Heart left ventricle (tissue), 16 donors: ENCODE data around the gene TERT. TPM values are rescaled to one million over a fixed set of nuclear protein-coding genes. Genes with fewer than 3 reads are reported as not detected.

Source experiments
- ATAC-seq, 4 donors: fragments of 200-7000 bp; cut with Tn5 transposase; one replicate each; pipeline ENCODE4 v1.9.1; 2020 to 2022; ENCODE audit warnings: moderate library complexity in 4 of 4, mild to moderate bottlenecking in 3 of 4, moderate number of reproducible peaks in 1 of 4
- DNase-seq, 5 donors: peaks; one replicate each; pipeline ENCODE4 v3.0.0-alpha.2; 2020
- H3K27ac ChIP-seq, 12 donors: fragments of 200-600 bp; sonication (generic) in 4 of 12; one replicate each; pipeline versions ENCODE4 v1.5.0 to v1.8.0; 2016 to 2022; ENCODE audit warnings: mild to moderate bottlenecking in 2 of 12
- H3K27me3 ChIP-seq, 9 donors: fragments of 200-600 bp; sonication (generic) in 2 of 9; one replicate each; pipeline versions ENCODE4 v1.5.1 to v1.8.0; 2016 to 2022; ENCODE audit warnings: mild to moderate bottlenecking in 3 of 9
- H3K36me3 ChIP-seq, 9 donors: fragments of 200-600 bp; sonication (generic) in 2 of 9; one replicate each; pipeline versions ENCODE4 v1.5.0 to v1.8.0; 2018 to 2022; ENCODE audit warnings: mild to moderate bottlenecking in 2 of 9
- H3K4me1 ChIP-seq, 12 donors: fragments of 200-600 bp; sonication (generic) in 4 of 12; one replicate each; pipeline versions ENCODE4 v1.5.0 to v1.8.0; 2016 to 2022; ENCODE audit warnings: mild to moderate bottlenecking in 3 of 12
- H3K4me3 ChIP-seq, 12 donors: fragments of 200-600 bp; sonication (generic) in 4 of 12; one replicate each; pipeline versions ENCODE4 v1.5.0 to v1.8.0; 2017 to 2022; ENCODE audit warnings: mild to moderate bottlenecking in 9 of 12, moderate library complexity in 4 of 12
- H3K9me3 ChIP-seq, 12 donors: fragments of 200-600 bp; sonication (generic) in 4 of 12; one replicate each; pipeline versions ENCODE4 v1.5.0 to v1.8.0; 2016 to 2022; ENCODE audit warnings: mild to moderate bottlenecking in 1 of 12
- CTCF ChIP-seq, 12 donors: fragments of 200-600 bp; sonication (generic) in 4 of 12; IDR thresholded peaks; one replicate each; pipeline versions ENCODE4 v1.5.0 to v1.8.0; 2018 to 2022; ENCODE audit warnings: antibody characterized with exemption in 12 of 12, mild to moderate bottlenecking in 5 of 12
- POLR2A ChIP-seq, 2 donors: fragments of 450-650 bp; IDR thresholded peaks; one replicate each; pipeline ENCODE4 v1.6.1; 2017; ENCODE audit warnings: antibody characterized with exemption in 2 of 2, mild to moderate bottlenecking in 2 of 2, moderate library complexity in 2 of 2
- WGBS, 4 donors: extraction: QIAGEN DNeasy Blood & Tissue Kit in 2 of 4; methylation state at CpG; one replicate each; pipeline versions ENCODE4 v1.1.5 to v1.1.7; 2013 to 2018; 5-methylcytosine and 5-hydroxymethylcytosine counted together
- intact Hi-C, 10 donors: fragments of 100-400 bp; cut with DNase I; formaldehyde crosslinking; loops; one replicate each; pipeline versions ENCODE4 v1.11.1 to v1.14.2; 2022
- polyA plus RNA-seq, 2 donors: library from polyadenylated mRNA; stranded (reverse); fragments of 200-250 nt; gene quantifications; one replicate each; pipeline ENCODE4 v1.2.3, GENCODE V29; 2013
- total RNA-seq, 9 donors: library from RNA; depleted of rRNA in 2 of 9; stranded (reverse); fragments of >200 nt in 2 of 9; fragmentation: NEBNext Ultra II Directional in 3 of 9; extraction: Animal tissue kit (Norgen Biotek cat#: 25700) in 3 of 9; gene quantifications; one replicate each; pipeline versions ENCODE4 v1.1.0 to v1.2.4, GENCODE V29; 2016 to 2023
- donor health status: ischemic (EF 13 %, LVEDD 7.1; RV severe dilation, severe dysfunction).
- donor health status: healthy with polysubstance abuse.
- donor health status: DM: no; HTN: yes; CAD: no.
- donor health status: DM: no; HTN: no; CAD: no.
- donor health status: ischemic (EF 25% LVEDD 6.9; RV normal size, moderate dysfunction).
- donor health status: ischemic (EF 25% LVEDD 5.7; RV mildly dilated, moderate dysfunction).
- donor health status: healthy.
- donor health status: DM: yes; HTN: yes; CAD: no.
- donor health status: ischemic (EF 35%, LVEDD 5.7; RV mildly dilated, moderate dysfunction).
- donor health status: nonischemic (EF 11% LVEDD 7.7; RV severe dilation, severe dysfunction).
- donor health status: DM: yes; HTN: yes; CAD: no.
- donor health status: PGD.
- donor health status: ischemic (EF 29% LVEDD 5.4; RV normal size, mild dysfunction).
- donor health status: nonischemic (EF 23%, LVEDD 6.1; RV moderate dilation, normal function).

TERT gene
- total and polyA plus RNA-seq, 11 donors, result not detected

GRCh38 chr5:1279443-1280151 is 15.3 kb downstream of the TERT start:
- Histone ChIP-seq H3K27me3 (no peaks in the 10 kb centered on the region), H3K4me3 (no peak overlapping the region), H3K4me1 (no peaks in the 10 kb centered on the region), H3K36me3 (no peaks in the 10 kb centered on the region), H3K27ac (no peak overlapping the region), H3K9me3 (peaks cover 0 to 9% (median 0%) of the 10 kb centered on the region in 12 donors)
- DNase-seq, result peak in 2 of 5 donors; percentile 16 to 40
- intact Hi-C loops, result no loop called here
- 84 to 90% (median 89%) methylated on average over 26 to 34 of the region's 34 CpGs for WGBS, 4 donors
- ATAC-seq, result no peak
- no peak for TF ChIP-seq CTCF (IDR thresholded peaks at IDR 0.05)
- no peak for TF ChIP-seq POLR2A (IDR thresholded peaks at IDR 0.05)

- peak in 2 of 5 donors; percentile 16 to 57 for DNase-seq
Measured at GRCh38 chr5:1278656-1279442, 16.0 kb downstream of the TERT start.

GRCh38 chr5:1278216-1278615 is 16.7 kb downstream of the TERT start:
- DNase-seq (peak in 1 of 5 donors; percentile 10), ATAC-seq (no peak)
- no peak overlapping the region for H3K27ac ChIP-seq
- no peaks in the 10 kb centered on the region for H3K27me3 ChIP-seq
- 89 to 95% (median 93%) methylated on average over 13 of the region's 13 CpGs for WGBS, 4 donors
- intact Hi-C loops, result no loop called here
- H3K36me3 ChIP-seq, result no peaks in the 10 kb centered on the region
- no peak for TF ChIP-seq POLR2A (IDR thresholded peaks at IDR 0.05)
- no peak for TF ChIP-seq CTCF (IDR thresholded peaks at IDR 0.05)
- peaks cover 0 to 9% (median 0%) of the 10 kb centered on the region in 12 donors for H3K9me3 ChIP-seq
- H3K4me3 ChIP-seq, result no peak overlapping the region
- H3K4me1 ChIP-seq, result no peaks in the 10 kb centered on the region

More at GRCh38 chr5:1278656-1279442, 16.0 kb downstream of the TERT start:
- H3K36me3 ChIP-seq, result no peaks in the 10 kb centered on the region
- no peak overlapping the region for H3K27ac ChIP-seq
- H3K4me1 ChIP-seq, result no peaks in the 10 kb centered on the region
- intact Hi-C loops, result no loop called here
- no peak overlapping the region for H3K4me3 ChIP-seq
- WGBS, 4 donors, result 91 to 94% (median 93%) methylated on average over 39 to 42 of the region's 42 CpGs
- TF ChIP-seq POLR2A (IDR thresholded peaks at IDR 0.05) (no peak), CTCF (IDR thresholded peaks at IDR 0.05) (no peak)
- H3K27me3 ChIP-seq, result no peaks in the 10 kb centered on the region
- peak in 1 of 4 donors; percentile 17 for ATAC-seq
- H3K9me3 ChIP-seq, result peaks cover 0 to 9% (median 0%) of the 10 kb centered on the region in 12 donors

GRCh38 chr5:1277781-1278180 is 17.1 kb downstream of the TERT start:
- intact Hi-C loops, result no loop called here
- peaks cover 0 to 9% (median 0%) of the 10 kb centered on the region in 12 donors for H3K9me3 ChIP-seq
- 89 to 94% (median 92%) methylated on average over 7 to 10 of the region's 10 CpGs for WGBS, 4 donors

More at GRCh38 chr5:1277781-1278180, 17.1 kb downstream of the TERT start:
- H3K4me3 ChIP-seq, result no peak overlapping the region
- DNase-seq, result peak in 1 of 5 donors; percentile 49
- H3K27me3 ChIP-seq, result no peaks in the 10 kb centered on the region
- H3K4me1 ChIP-seq, result no peaks in the 10 kb centered on the region
- no peak for ATAC-seq
- H3K36me3 ChIP-seq, result no peaks in the 10 kb centered on the region
- TF ChIP-seq POLR2A (IDR thresholded peaks at IDR 0.05), result no peak
- TF ChIP-seq CTCF (IDR thresholded peaks at IDR 0.05), result no peak
- H3K27ac ChIP-seq, result no peak overlapping the region
